GM12874 (cell line): ENCODE measurements around the gene APH1A.

Experiments used
- TF ChIP-seq, protein P1 (sequence below): IDR thresholded peaks from 2 replicates; pipeline ENCODE4 v1.5.1; 2011; ENCODE audit warnings: low read depth, mild to moderate bottlenecking, control low read depth, low read length, moderate library complexity; ENCODE audit not compliant: insufficient read depth

Gene APH1A

GRCh38 chr1:150234566-150235293 lies 34.1 kb downstream of the APH1A start:
- TF ChIP-seq, protein P1, sequence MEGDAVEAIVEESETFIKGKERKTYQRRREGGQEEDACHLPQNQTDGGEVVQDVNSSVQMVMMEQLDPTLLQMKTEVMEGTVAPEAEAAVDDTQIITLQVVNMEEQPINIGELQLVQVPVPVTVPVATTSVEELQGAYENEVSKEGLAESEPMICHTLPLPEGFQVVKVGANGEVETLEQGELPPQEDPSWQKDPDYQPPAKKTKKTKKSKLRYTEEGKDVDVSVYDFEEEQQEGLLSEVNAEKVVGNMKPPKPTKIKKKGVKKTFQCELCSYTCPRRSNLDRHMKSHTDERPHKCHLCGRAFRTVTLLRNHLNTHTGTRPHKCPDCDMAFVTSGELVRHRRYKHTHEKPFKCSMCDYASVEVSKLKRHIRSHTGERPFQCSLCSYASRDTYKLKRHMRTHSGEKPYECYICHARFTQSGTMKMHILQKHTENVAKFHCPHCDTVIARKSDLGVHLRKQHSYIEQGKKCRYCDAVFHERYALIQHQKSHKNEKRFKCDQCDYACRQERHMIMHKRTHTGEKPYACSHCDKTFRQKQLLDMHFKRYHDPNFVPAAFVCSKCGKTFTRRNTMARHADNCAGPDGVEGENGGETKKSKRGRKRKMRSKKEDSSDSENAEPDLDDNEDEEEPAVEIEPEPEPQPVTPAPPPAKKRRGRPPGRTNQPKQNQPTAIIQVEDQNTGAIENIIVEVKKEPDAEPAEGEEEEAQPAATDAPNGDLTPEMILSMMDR, result no peak

DNA sequence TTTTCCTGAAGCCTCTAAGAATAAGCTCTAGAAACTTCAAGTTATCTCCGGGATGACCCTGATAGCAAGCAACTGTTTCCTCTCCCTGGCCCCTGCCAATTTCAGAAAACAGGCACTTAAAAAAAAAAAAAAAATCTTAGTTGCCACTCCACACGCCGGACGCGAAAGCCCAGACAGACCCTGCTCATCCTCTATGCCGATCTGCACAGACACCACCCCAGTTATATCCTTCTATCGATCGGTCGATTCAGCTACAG lies 34.6 kb downstream of the APH1A start:
- TF ChIP-seq, protein P1, result no peak

GRCh38 chr1:150233359-150234308 lies 35.2 kb downstream of the APH1A start:
- TF ChIP-seq, protein P1, result no peak

GRCh38 chr1:150227228-150227627 lies 41.6 kb downstream of the APH1A start:
- TF ChIP-seq, protein P1, result no peak

GRCh38 chr1:150226486-150226885 lies 42.3 kb downstream of the APH1A start:
- TF ChIP-seq, protein P1, result no peak

DNA sequence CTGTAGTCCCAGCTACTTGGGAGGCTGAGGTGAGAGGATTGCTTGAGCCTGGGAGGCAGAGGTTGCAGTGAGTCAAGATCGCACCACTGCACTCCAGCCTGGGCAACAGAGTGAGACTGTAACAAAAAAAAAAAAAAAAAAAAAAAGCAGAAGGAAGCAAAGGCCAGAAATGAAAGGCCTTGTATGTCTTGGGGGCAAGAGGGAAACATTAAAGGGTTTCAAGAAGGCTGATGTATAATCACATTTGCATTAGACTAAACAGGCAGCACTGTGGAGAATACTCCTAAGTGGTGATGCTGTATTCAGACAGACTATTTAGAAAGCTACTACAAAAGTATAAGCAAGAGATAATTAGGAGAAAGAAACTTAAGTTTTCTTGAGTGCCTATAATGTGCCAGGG lies 43.3 kb downstream of the APH1A start:
- TF ChIP-seq, protein P1, result no peak

DNA sequence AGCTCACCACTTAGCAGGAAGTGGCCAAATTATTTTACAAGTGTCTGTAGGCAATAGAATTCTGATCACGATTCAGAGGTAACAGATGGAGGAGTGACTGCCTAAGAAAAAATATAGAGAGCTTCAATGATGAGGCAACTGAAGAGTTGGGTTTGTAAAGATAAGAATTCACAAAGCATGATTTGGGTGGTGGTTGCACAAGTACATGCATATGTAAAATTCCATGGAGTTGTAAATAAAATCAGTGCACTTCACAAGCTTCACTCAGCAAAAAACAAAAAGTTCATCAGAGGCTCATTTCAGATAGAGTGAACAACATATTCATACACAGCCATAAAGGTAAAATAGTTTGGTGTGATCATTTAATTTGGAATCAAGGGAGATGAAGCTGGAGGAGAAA lies 43.8 kb downstream of the APH1A start:
- TF ChIP-seq, protein P1, result no peak
